Bladder microvascular endothelial cell (primary cell): ENCODE data around the gene SWAP70. TPM values are rescaled to one million over a fixed set of nuclear protein-coding genes. Genes with fewer than 3 reads are reported as not detected.

Source experiments
- total RNA-seq: library from RNA; depleted of rRNA; stranded (reverse); fragments of >200 nt; gene quantifications from 2 replicates; pipeline ENCODE4 v1.2.3, GENCODE V29; 2014

SWAP70 gene
- total RNA-seq = 141 and 146 TPM in 2 replicates

DNA sequence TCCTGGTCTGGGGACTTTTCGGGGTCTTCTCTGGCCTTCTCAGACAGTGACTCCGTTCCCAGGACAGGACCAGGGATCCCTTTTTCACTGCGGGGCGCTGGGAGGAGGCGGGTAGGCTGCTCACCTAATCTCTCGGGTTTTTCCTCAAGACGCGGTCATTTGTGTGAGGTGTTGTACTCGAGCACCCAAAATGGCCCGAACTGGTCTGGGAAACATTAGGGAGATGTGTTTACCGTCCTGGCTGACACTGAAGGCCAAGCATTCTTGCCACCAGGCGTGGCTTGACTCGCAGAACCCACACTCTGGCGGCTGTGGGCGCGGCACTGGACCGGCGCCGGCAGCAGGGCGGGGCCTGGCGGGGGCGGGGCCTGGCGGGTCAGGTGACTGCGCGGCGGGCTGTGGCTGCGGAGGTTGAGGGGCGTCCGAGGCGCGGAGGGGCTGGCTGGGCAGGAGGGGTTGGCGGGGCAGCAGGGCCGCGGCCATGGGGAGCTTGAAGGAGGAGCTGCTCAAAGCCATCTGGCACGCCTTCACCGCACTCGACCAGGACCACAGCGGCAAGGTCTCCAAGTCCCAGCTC is at the start of gene SWAP70:
Gene SWAP70, plus strand, starts transcription at position 379 of the 577 bp plus-strand sequence. Its CDS starts 103 bp downstream, at position 482.

Other genes with a start within 250 kb of the SWAP70 start
- gene ZNF143, start 203.1 kb upstream of the SWAP70 start, total RNA-seq = 21.7 and 37.8 TPM in 2 replicates
- 21.4 and 28.5 TPM in 2 replicates for gene WEE1, start 90.4 kb upstream of the SWAP70 start, total RNA-seq